HG03039 (cell line): ENCODE results near the gene HECW1.
"Not testable (repeated sequence)": the region's sequence is repeated elsewhere in the genome, so short reads cannot be mapped to it uniquely, and the experiment has no call there.

Source experiments
- ATAC-seq: cut with Tn5 transposase; IDR thresholded peaks from one replicate; pipeline ENCODE4 v1.9.1; 2021; ENCODE audit warnings: mild to moderate bottlenecking, moderate library complexity; ENCODE audit not compliant: unreplicated experiment

Gene HECW1

GRCh38 chr7:43345696-43346095 lies 233.2 kb downstream of the HECW1 start:
- not testable (repeated sequence) for ATAC-seq

- no peak for ATAC-seq
Observed at GRCh38 chr7:43351683-43352082, 239.2 kb downstream of the HECW1 start.

- ATAC-seq = no peak
Observed at GRCh38 chr7:43353902-43354301, 241.5 kb downstream of the HECW1 start.

- ATAC-seq = no peak
Observed at GRCh38 chr7:43362652-43363034, 250.2 kb downstream of the HECW1 start.

- ATAC-seq = no peak
Observed at GRCh38 chr7:43363035-43363791, 250.8 kb downstream of the HECW1 start.

GRCh38 chr7:43364391-43364790 lies 251.9 kb downstream of the HECW1 start:
- no peak for ATAC-seq

- no peak for ATAC-seq
Observed at GRCh38 chr7:43372676-43373355, 260.4 kb downstream of the HECW1 start.

GRCh38 chr7:43377196-43377960 lies 264.9 kb downstream of the HECW1 start:
- no peak for ATAC-seq

- no peak for ATAC-seq
Observed at GRCh38 chr7:43379210-43379609, 266.8 kb downstream of the HECW1 start.

GRCh38 chr7:43384616-43385308 lies 272.3 kb downstream of the HECW1 start:
- ATAC-seq = no peak

- ATAC-seq = no peak
Observed at GRCh38 chr7:43385309-43385680, 272.8 kb downstream of the HECW1 start.

GRCh38 chr7:43385856-43386255 lies 273.4 kb downstream of the HECW1 start:
- no peak for ATAC-seq

- ATAC-seq = no peak
Observed at GRCh38 chr7:43387932-43388331, 275.5 kb downstream of the HECW1 start.

GRCh38 chr7:43390576-43390975 lies 278.1 kb downstream of the HECW1 start:
- no peak for ATAC-seq

GRCh38 chr7:43391518-43391917 lies 279.1 kb downstream of the HECW1 start:
- ATAC-seq = no peak

- no peak for ATAC-seq
Observed at GRCh38 chr7:43392638-43393330, 280.3 kb downstream of the HECW1 start.

GRCh38 chr7:43394441-43395130 lies 282.1 kb downstream of the HECW1 start:
- ATAC-seq = no peak

GRCh38 chr7:43395351-43395750 lies 282.9 kb downstream of the HECW1 start:
- no peak for ATAC-seq

- no peak for ATAC-seq
Observed at GRCh38 chr7:43396187-43396740, 283.8 kb downstream of the HECW1 start.

- no peak for ATAC-seq
Observed at GRCh38 chr7:43398831-43399230, 286.4 kb downstream of the HECW1 start.
